Esophagus muscularis mucosa (tissue), 4 donors: ENCODE measurements around the gene SERINC2.

Experiments used
- CTCF ChIP-seq, 3 experiments: fragments of 200-600 bp in 2 of 3; fragments of 450-650 bp in 1 of 3; sonication (generic) in 2 of 3; IDR thresholded peaks; one replicate each; pipeline ENCODE4 v1.5.1; 2017 to 2019; ENCODE audit warnings: antibody characterized with exemption in 3 of 3, mild to moderate bottlenecking in 2 of 3, moderate library complexity in 1 of 3
- EP300 ChIP-seq: sonication (generic); formaldehyde crosslinking; IDR thresholded peaks from one replicate; pipeline ENCODE4 v1.6.1; 2017; ENCODE audit warnings: antibody characterized with exemption
- POLR2AphosphoS5 ChIP-seq, 2 donors: sonication (generic); formaldehyde crosslinking; IDR thresholded peaks; one replicate each; pipeline ENCODE4 v1.6.1; 2017; ENCODE audit warnings: antibody characterized with exemption in 2 of 2

DNA sequence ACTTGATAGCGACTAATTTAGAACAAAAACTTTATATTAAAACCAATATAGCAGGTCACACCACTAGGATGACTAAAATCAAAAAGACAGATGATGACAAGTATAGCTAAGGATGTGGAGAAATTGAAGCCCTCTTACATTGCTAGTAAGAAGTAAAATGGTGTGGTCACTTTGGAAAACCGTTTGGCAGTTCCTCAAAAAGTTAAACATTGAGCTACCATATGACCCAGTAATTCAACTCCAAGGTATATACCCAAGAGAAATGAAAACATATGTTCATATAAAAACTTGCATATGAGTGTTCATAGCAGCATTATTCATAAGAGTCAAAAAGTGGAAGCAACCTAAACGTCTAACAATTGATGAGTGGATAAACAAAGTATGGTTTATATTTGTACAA lies 13.0 kb upstream of the SERINC2 start:
- TF ChIP-seq CTCF (IDR thresholded peaks at IDR 0.05): no peak
- no peak for TF ChIP-seq EP300
- TF ChIP-seq POLR2AphosphoS5 (IDR thresholded peaks at IDR 0.05): no peak
